Hepatocyte (in vitro differentiated cells): ENCODE data around the gene FLT1. TPM values are rescaled to one million over a fixed set of nuclear protein-coding genes. Genes with fewer than 3 reads are reported as not detected.

Experiments
- DNase-seq: peaks from one replicate; pipeline ENCODE4 v3.0.0-alpha.2; 2016; ENCODE audit warnings: low spot score
- H2AFZ ChIP-seq: fragments of 200-600 bp; sonication (generic); 2 replicates; pipeline ENCODE4 v1.6.0; 2016; ENCODE audit warnings: antibody characterized with exemption, mild to moderate bottlenecking
- H3K27ac ChIP-seq: fragments of 200-600 bp; sonication (generic); 2 replicates; pipeline ENCODE4 v1.5.1; 2016; ENCODE audit warnings: mild to moderate bottlenecking
- H3K27me3 ChIP-seq: fragments of 200-600 bp; sonication (generic); 2 replicates; pipeline ENCODE4 v1.6.1; 2016
- H3K36me3 ChIP-seq: fragments of 200-600 bp; sonication (generic); replicated peaks from 2 replicates; pipeline ENCODE4 v1.5.1; 2016; ENCODE audit warnings: low read depth; ENCODE audit not compliant: insufficient read depth
- H3K4me1 ChIP-seq: fragments of 200-600 bp; sonication (generic); 2 replicates; pipeline ENCODE4 v1.5.1; 2016; ENCODE audit warnings: mild to moderate bottlenecking, moderate library complexity; ENCODE audit not compliant: insufficient read depth
- H3K4me2 ChIP-seq: fragments of 200-600 bp; sonication (generic); 2 replicates; pipeline ENCODE4 v1.6.0; 2016
- H3K4me3 ChIP-seq: fragments of 200-600 bp; sonication (generic); 2 replicates; pipeline ENCODE4 v1.5.1; 2016; ENCODE audit warnings: mild to moderate bottlenecking
- H3K79me2 ChIP-seq: fragments of 200-600 bp; sonication (generic); 2 replicates; pipeline ENCODE4 v1.6.0; 2017; ENCODE audit warnings: mild to moderate bottlenecking
- H3K9me2 ChIP-seq: fragments of 200-600 bp; sonication (generic); replicated peaks from 2 replicates; pipeline ENCODE4 v1.6.0; 2017; ENCODE audit warnings: mild to moderate bottlenecking; ENCODE audit not compliant: insufficient read depth
- H3K9me3 ChIP-seq: fragments of 200-600 bp; sonication (generic); 2 replicates; pipeline ENCODE4 v1.5.1; 2016; ENCODE audit warnings: low read depth, mild to moderate bottlenecking
- H4K20me1 ChIP-seq: fragments of 200-600 bp; sonication (generic); 2 replicates; pipeline ENCODE4 v1.6.0; 2016; ENCODE audit warnings: mild to moderate bottlenecking; ENCODE audit not compliant: insufficient read depth, poor library complexity, severe bottlenecking
- EZH2 ChIP-seq: fragments of 200-600 bp; sonication (generic); IDR thresholded peaks from 2 replicates; pipeline ENCODE4 v1.6.1; 2016; ENCODE audit warnings: antibody characterized with exemption, mild to moderate bottlenecking, borderline replicate concordance
- EZH2phosphoT487 ChIP-seq: fragments of 200-600 bp; sonication (generic); IDR thresholded peaks from one replicate; pipeline ENCODE4 v1.6.1; 2018; ENCODE audit warnings: antibody characterized with exemption, mild to moderate bottlenecking, low read depth, moderate library complexity; ENCODE audit not compliant: unreplicated experiment, severe bottlenecking
- WGBS: methylation state at CpG from one replicate; pipeline ENCODE4 v1.1.6; 2016; ENCODE audit warnings: low lambda C conversion rate; ENCODE audit errors: missing lambda C conversion rate; 5-methylcytosine and 5-hydroxymethylcytosine counted together
- polyA plus RNA-seq: library from polyadenylated mRNA; unstranded; fragments of >200 nt; fragmentation: Nextera tagmentation; extraction: Ambion mirVana; gene quantifications from 2 replicates; pipeline ENCODE4 v1.2.1, GENCODE V29; 2016
- total RNA-seq: library from RNA; depleted of rRNA; stranded (reverse); fragments of >200 nt; gene quantifications from 2 replicates; pipeline ENCODE4 v1.2.3, GENCODE V29; 2014
- TF ChIP-seq, protein P1 (sequence below): fragments of 200-600 bp; sonication (generic); IDR thresholded peaks from 2 replicates; pipeline ENCODE4 v1.5.1; 2016; ENCODE audit warnings: antibody characterized with exemption, mild to moderate bottlenecking; ENCODE audit not compliant: poor library complexity

FLT1 gene
- total and polyA plus RNA-seq, 2 experiments from 2014 or later, result 30.4 to 40.1 TPM

DNA sequence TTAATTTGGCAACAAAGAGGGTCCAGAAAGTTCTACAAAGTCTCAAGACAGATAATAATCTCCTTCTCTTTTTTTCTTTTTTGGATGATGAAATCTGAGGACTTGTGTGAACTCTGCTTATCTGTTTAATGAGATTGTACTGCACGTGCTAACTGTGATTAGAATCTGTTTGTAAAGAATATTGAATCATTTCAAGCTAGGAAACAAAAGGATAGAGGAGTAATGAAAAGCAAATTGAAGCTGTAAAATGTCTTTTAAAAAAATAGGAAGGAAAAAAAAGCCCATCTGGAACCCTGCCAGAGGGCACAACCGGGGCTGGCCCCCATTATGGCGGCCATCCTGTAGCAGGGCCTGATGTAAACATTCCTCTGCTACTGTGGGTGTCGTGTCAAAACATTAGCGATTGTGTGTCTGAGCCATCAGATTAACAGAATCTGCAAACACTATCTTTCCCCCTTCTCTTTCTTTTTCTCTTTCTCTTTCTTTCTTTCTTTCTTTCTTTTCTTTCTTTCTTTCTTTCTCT is 83.0 kb downstream of the FLT1 start:
- Histone ChIP-seq H3K27me3 (no peaks in the 10 kb centered on the region), H3K9me2 (no peaks in the 10 kb centered on the region), H3K79me2 (no peaks in the 10 kb centered on the region), H2AFZ (peak overlapping the region; percentile 16), H3K4me2 (no peak overlapping the region), H4K20me1 (no peaks in the 10 kb centered on the region), H3K4me1 (peaks cover 4% of the 10 kb centered on the region), H3K4me3 (no peak overlapping the region), H3K9me3 (no peaks in the 10 kb centered on the region), H3K36me3 (no peaks in the 10 kb centered on the region), H3K27ac (no peak overlapping the region)
- TF ChIP-seq, protein P1, sequence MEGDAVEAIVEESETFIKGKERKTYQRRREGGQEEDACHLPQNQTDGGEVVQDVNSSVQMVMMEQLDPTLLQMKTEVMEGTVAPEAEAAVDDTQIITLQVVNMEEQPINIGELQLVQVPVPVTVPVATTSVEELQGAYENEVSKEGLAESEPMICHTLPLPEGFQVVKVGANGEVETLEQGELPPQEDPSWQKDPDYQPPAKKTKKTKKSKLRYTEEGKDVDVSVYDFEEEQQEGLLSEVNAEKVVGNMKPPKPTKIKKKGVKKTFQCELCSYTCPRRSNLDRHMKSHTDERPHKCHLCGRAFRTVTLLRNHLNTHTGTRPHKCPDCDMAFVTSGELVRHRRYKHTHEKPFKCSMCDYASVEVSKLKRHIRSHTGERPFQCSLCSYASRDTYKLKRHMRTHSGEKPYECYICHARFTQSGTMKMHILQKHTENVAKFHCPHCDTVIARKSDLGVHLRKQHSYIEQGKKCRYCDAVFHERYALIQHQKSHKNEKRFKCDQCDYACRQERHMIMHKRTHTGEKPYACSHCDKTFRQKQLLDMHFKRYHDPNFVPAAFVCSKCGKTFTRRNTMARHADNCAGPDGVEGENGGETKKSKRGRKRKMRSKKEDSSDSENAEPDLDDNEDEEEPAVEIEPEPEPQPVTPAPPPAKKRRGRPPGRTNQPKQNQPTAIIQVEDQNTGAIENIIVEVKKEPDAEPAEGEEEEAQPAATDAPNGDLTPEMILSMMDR, result no peak
- TF ChIP-seq EZH2 (no peak), EZH2phosphoT487 (no peak)
- peak; percentile 7 for DNase-seq
- 24% methylated on average over 5 of the region's 5 CpGs for WGBS

DNA sequence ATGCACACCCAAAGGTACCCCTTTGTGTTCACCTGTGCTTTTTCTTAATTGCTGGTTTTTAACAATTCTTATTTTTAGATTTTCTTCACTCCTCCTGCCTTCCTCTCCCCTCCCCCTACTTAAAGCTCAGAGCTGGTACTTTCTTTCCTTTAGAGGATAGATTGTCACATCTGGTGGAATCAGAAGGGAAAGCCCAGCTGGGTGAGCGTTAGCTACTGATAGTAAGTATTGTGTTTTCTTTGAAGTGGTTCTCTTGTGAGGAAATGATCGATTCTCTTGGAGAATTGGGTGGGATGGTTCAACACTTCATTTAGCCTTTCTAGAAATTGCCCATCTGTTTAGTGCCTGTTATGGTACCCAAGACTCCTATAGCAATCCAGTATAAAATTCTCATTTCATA is 84.8 kb downstream of the FLT1 start:
- H3K4me3 ChIP-seq, result no peak overlapping the region
- no peak overlapping the region for H3K4me2 ChIP-seq
- H3K27me3 ChIP-seq, result no peaks in the 10 kb centered on the region
- H2AFZ ChIP-seq, result no peak overlapping the region
- 56% methylated on average over 2 of the region's 2 CpGs for WGBS
- H4K20me1 ChIP-seq, result no peaks in the 10 kb centered on the region
- TF ChIP-seq EZH2, result no peak
- TF ChIP-seq EZH2phosphoT487, result no peak
- TF ChIP-seq, protein P1, result no peak
- H3K27ac ChIP-seq, result no peak overlapping the region
- peaks cover 4% of the 10 kb centered on the region for H3K4me1 ChIP-seq
- H3K9me3 ChIP-seq, result no peaks in the 10 kb centered on the region
- DNase-seq, result no peak
- H3K36me3 ChIP-seq, result no peaks in the 10 kb centered on the region
- no peaks in the 10 kb centered on the region for H3K79me2 ChIP-seq
- H3K9me2 ChIP-seq, result no peaks in the 10 kb centered on the region

DNA sequence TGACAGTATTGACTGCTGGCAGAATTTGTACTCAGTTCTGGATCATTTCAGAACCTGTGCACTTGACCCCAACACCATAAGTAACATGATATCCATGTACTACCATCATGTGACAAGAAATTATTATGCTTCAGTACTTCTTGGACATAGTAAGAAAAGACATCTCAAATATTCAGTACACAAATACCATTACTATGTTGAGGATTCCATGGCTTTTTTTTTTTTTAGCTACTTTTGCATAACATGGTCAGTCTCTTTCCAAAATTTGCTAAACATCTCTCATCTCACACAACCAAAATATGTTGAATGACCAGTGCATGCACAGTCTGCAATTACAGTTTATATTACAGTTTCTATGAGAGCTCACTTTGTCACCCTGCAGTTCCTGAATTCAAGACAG is 85.3 kb downstream of the FLT1 start:
- Histone ChIP-seq H2AFZ (no peak overlapping the region), H3K4me2 (no peak overlapping the region), H3K4me3 (no peak overlapping the region), H3K4me1 (peaks cover 4% of the 10 kb centered on the region), H3K79me2 (no peaks in the 10 kb centered on the region), H3K27ac (no peak overlapping the region), H3K36me3 (no peaks in the 10 kb centered on the region), H4K20me1 (no peaks in the 10 kb centered on the region), H3K9me2 (no peaks in the 10 kb centered on the region), H3K9me3 (no peaks in the 10 kb centered on the region), H3K27me3 (no peaks in the 10 kb centered on the region)
- TF ChIP-seq EZH2phosphoT487 (no peak), EZH2 (no peak)
- TF ChIP-seq, protein P1, result no peak
- no peak for DNase-seq

DNA sequence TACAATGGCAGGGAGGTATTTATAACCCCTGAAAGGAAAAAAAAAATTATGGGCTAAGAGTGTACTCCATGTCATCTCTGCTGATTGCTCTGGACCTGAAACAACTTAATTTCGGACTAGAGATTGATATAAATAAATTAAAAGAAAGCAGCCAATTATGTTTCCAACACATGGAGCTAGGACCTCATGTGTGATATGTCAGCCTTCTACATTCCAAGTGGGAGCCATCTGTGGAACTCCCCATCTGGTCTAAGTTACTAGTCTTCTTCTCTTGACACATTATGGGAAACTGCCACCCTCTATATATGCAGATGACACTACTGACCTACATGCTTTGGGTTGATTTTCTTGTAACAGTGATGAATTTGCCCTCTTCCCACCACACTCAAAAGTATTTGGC is 86.1 kb downstream of the FLT1 start:
- Histone ChIP-seq H3K27me3 (no peaks in the 10 kb centered on the region), H3K9me2 (no peaks in the 10 kb centered on the region), H3K79me2 (no peaks in the 10 kb centered on the region), H4K20me1 (no peaks in the 10 kb centered on the region), H3K27ac (peak overlapping the region; percentile 12), H3K9me3 (no peaks in the 10 kb centered on the region), H3K36me3 (no peaks in the 10 kb centered on the region), H3K4me1 (peaks cover 4% of the 10 kb centered on the region), H2AFZ (no peak overlapping the region), H3K4me3 (no peak overlapping the region), H3K4me2 (peak overlapping the region; percentile 4)
- TF ChIP-seq, protein P1, result no peak
- TF ChIP-seq EZH2phosphoT487 (no peak), EZH2 (no peak)
- 80% methylated on average over 1 of the region's 1 CpG for WGBS
- no peak for DNase-seq
